Stimulated activated CD8-positive, alpha-beta memory T cell treated with anti-CD3 and anti-CD28 coated beads, Interleukin-2, amount 100 ng/mL, for 48 hours (primary cell): Measurements from ENCODE around the gene MCCD1.

Source experiments
- DNase-seq, 2 donors: peaks; one replicate each; pipeline ENCODE4 v3.0.0-alpha.2; 2020; ENCODE audit warnings: low read depth in 2 of 2

The MCCD1 gene

DNA sequence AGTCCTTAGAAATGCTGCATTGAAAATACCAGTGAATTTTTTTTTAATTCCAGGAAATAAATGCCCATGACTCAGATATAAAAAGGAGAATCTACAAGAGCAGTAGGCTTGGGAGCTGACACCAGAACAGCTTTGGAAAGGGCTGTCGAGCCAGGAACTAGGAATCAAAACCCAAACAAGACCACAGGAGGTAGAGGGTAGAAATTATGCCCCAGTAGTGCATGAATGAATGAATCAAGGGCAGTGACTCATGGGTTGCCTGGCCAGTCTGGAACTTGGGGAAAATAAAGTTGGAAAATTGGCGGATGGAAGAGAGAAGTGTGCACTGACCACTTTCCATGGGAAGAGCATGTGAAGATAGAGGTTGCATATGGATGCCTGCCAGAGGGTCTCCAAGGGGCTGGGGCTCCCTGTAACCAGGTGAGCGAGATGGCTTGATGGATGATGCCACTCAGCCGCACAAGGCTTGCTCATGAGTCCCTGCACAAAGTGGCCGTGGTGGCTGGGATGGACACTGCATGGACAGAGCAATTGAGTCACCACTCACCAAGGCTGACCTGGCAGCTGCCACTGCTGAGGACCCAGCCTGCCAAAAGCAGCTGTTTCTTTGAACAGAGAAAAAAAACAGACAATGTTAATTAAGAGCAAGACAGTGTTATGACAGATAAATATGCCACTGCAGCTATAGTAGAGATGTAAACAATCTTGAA, 15.2 kb upstream of the MCCD1 start:
- no peak for DNase-seq

DNA sequence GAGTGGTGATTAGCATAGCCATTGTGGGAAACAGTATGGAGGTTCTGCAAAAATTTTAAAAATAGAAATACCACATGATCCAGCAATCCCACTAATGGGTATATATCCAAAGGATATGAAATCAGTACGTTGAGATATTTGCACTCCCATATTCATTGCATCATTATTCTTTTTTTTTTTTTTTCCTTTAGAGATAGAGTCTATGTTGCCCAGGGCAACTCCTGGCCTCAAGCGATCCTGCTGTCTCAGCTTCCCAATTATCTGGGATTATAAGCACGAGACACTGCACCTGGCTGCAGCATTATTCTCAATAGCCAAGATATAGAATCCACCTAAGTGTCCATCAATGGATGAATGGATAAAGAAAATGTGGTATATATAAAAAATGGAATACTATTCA, 6.9 kb upstream of the MCCD1 start:
- no peak for DNase-seq

DNA sequence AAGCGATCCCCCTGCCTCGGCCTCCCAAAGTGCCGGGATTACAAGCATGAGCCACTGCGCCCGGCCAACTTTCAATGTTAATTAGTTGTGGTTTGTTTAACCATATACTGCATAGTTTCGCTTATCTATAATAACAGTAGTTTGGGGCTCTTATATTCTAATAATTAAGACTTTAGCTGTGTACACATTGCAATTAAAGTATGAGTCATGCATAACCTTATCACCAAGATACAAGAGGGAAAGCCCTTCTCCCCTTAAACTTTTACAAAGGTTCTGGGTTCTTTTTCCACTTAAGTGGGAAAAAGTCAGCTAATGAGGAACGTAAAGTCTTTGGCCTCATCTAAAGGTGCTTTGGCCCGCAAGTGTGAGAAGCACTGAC, 3.2 kb upstream of the MCCD1 start:
- DNase-seq: no peak

DNA sequence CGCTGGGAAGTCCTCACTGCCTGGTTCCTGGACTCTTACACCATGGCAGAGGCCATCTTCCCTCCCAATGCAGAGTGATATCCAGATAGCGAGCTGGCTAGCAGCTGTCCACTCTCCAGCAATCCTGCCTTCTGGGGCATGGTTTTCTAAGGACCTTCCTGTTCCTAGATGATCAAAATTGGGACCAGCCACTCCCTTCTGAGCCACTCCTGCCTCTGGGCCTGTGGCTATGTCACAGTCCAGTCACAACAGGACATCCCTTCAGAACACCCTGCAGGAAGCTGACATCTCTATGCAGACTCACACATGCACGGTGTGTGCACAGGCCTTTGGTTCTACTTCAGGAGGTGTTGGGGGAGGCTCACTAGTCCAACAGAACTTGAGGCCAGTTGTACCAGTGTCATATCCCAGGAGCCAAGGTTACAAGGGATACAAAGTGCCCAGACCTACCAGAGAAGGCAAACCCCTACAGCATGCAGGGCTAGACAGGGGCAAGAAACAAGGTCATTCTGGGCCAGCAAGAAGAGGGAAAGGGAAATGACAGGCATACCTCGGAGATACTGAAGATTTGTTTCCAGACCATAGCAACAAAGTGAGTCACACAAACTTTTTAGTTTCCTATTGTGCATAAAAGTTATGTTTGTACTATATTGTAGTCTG, 2.7 kb upstream of the MCCD1 start:
- no peak for DNase-seq

DNA sequence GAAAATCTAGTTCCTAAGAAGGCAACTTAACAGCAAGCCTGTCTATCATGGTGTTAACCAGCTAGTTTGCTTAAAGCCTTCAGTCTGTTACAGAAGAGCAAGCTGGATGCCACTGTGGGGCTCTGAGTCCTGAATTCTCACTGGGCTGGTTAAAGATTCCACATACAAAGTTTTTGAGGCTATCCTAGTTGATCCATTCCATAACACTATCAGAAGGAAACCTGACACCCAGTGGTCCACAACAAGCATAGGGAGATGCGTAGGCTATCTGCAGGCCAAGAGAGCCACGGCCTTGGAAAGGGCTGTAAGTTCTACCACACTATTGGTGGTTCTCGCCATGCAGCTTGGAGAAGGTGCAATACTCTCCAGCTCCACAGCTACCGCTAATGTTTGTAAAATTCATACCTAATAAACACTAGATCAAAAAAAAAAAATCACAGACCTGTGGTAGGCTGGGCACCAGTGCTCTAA, 420 bp upstream of the MCCD1 start:
- no peak for DNase-seq

DNA sequence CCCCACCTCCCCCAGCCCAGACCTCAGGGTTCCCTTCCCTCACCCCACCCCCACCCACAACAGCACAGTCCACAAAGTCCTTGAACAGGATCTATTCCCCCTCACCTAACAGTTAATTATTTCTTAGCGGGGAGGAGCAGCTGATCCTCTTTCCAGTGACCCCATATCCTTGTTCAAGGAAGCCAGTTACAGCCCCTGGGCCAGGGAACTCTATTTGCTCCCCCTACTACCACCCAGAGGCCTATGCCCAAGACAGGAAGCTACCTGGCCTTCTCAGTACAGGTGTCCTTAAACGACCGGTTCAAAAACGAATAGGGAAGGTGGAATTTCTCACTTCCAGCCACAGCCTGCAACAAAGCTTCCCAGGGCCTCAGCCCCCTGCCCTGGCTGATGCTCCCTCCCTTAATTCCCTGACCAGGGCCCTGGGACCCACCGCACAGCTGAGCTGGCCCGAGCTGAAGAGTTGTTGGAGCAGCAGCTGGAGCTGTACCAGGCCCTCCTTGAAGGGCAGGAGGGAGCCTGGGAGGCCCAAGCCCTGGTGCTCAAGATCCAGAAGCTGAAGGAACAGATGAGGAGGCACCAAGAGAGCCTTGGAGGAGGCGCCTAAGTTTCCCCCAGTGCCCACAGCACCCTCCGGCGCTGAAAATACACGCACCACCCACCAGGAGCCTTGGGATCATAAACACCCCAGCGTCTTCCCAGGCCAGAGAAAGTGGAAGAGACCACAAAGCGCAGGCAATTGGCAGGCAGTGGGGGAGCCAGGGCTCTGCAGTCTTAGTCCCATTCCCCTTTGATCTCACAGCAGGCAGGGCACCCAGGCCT, 778 bp downstream of the MCCD1 start:
- no peak for DNase-seq

DNA sequence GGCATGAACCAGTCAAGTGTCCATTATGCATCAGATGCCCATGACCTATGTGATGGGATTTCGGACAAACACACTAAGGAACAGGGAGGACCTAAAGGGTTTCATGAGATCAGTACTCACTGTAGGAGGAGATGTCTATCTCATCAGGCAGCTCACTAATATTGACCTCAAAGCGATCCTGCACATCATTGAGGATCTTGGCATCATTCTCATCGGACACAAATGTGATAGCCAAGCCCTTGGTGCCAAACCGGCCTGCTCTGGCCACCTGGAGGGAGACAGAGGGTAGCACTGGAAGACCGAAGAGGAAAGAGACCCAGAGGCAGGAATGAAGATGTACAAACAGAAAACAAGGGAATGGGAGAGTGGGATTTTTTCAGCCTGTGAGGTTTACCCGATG, 1.9 kb downstream of the MCCD1 start:
- no peak for DNase-seq

DNA sequence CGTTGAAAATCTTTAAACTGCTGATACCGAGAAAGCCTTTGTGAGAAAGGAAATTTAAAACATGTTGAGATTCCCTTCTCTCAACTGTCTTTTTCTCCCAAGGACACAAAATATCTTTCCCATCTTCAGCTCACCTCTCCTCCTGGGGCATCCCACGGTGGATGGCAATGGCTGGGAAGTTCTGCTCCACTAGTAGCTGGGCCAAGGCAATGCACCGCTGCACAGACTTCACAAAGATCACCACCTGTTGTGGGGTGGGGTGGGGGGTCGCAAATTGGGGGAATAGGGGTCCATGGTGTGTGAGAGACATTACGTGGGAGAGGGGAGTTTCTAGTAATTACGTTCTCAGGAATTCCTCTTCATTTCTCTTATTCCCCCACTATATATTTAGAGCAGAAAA, 2.4 kb downstream of the MCCD1 start:
- no peak for DNase-seq

DNA sequence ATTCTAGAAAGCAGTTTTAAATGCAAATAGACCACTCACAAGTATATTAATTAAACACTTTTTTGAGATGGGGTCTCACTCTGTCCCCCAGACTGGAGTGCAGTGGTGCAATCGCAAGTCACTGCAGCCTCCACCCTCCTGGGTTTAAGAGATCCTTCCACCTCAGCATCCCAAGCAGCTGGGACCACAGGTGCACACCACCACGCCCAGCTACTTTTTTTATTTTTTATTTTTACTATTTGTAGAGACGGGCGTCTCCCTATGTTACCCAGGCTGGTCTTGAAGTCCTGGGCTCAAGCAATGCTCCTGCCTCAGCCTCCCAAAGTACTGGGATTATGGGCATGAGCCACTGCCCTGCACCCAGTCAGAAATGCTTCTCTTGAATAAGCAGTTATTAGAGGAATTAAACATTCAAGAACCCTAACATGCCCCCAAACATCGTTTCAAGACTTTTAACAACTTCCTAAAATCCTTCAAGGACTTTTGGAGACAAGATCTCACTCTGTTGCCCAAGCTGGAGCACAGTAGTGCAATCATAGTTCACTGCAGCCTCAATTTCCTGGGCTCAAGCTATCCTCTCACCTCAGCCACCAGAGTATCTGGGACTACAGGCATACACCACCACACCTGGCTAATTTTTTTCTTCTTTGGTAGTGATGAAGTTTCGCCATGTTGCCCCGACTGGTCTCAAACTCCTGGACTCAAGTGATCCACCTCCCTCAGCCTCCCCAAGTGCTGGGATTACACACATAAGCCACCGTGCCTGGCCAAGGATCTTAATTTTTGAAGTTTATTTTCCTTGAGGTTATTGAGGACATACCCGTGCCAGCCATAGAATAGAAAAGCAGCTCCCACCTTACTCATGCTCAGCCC, 3.2 kb downstream of the MCCD1 start:
- no peak for DNase-seq

DNA sequence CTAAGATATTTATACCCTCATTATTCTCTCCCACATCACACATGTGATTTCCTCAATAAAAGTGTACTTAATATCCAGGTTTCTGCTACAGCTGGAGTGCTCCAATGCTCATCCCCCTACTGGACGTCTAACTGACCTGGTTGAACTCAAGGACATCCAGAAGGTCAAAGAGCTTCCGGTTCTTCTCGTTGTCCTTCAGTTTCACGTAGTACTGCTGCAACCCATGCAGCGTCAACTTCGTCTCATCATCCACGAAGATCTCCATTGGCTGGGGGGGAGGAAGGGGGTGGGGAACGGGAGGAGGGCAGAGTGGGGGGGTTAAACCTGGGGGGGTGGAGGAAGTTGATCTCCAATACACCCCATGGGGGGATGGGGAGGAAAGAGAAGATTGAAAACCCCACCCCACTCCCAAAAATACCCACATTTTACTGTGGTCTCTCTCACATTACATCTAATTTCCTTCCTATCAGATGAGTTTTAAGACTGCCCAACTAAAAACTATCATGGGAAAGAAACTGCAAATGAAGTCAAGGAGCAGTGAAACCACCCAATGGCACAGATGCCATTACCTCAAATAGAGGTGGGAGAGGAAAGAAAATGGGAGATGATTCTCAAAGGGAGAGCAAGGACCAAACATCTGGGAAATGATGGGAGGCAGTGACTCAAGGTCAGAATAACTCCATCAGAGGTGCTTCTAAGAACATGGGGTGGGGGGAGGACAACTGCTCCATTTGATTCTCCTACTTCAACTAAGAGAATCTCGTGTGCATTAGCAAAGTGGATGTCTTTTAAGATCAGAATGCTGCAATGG, 4.1 kb downstream of the MCCD1 start:
- no peak for DNase-seq

DNA sequence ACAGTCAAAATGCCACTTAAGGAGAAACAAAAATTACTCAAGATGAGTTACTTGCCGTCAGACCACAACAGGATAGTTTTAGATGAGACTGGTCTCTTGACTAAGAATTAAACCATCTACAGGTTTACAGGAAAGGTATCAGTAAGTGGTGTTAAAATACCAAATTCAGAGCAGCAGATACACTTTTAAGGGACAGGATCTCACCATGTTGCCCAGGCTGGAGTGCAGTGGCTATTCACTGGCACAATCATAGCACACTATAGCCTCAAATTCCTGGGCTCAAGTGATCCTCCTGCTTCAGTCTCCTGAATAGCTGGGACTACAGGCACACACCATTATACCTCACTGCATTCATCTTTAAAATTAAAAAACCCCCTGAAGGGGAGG, 4.7 kb downstream of the MCCD1 start:
- no peak for DNase-seq

DNA sequence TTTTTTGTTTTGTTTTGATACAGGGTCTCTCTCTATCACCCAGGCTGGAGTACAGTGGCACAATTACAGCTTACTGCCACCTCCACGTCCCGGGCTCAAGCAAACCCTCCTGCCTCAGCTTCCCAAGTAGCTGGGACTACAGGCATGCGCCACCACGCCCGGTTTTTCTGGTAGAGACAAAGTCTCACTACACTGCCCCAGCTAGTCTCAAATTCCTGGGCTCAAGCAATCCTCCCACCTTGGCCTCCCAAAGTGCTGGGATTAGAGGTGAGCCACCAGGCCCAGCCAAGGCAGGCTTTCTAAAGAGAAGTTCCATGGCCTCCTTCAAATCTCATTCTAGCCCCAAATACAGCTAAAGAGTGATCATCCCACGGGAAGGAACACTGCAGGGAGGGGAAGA, 5.2 kb downstream of the MCCD1 start:
- no peak for DNase-seq

DNA sequence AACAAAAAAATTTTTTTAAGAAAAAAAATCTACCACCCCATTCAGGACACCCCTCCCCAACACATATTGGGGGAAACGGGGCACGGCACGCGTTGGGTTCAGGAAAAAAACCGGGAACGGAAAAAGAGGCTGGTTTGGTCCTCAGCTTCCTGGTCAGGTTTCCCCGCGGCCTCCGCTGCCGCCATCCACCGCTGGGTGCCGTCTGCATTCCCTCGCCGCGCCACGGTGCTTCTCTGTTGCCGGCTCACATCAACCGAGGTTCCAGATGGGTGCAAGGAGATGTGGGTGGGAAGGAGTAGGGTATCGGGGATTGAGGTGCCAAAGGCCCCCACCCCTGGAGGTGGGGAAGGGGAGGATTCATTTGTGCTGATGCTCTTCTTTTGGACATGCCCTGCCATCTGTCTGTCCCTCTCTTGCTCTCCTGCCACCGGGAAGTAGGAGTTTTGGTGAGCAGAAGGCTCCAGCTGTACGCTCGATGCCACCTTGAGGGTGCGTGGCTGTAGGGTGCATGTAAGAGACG, 5.8 kb downstream of the MCCD1 start:
- no peak for DNase-seq

DNA sequence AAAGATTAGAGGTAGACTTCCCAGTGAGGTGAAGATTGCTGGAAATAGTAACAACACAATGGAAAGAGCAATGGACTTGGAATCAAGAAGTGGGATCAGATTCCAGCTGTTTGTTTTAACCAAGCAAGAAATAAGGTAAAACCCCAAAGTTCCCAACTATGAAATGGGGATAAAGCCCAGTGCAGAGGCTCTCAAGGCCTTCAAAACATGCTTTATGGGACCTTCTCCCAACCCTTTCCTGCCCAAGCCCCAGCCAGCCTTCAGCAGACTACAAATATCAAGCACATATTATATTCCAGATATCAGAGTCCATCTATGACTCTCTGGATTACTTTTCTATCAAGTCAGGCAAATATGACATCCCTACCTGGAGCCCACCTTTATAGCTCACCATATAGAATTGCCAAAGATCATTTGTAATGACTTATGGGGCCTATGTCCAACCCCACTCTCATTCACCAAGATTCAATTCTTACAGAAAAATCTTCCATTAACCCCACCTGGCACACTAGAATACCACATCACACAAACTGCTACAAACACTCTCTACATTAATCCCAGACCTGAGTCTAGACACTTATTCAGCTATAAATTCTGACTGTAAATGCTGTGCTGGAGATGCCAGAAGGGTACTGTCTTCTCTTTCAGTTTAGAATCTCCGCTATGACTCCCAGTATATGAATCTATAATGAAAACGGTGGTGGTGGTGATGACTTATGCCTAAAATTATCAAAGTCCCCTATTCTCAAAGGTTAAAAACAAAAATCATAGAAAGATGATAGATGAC, 7.0 kb downstream of the MCCD1 start:
- DNase-seq: no peak

DNA sequence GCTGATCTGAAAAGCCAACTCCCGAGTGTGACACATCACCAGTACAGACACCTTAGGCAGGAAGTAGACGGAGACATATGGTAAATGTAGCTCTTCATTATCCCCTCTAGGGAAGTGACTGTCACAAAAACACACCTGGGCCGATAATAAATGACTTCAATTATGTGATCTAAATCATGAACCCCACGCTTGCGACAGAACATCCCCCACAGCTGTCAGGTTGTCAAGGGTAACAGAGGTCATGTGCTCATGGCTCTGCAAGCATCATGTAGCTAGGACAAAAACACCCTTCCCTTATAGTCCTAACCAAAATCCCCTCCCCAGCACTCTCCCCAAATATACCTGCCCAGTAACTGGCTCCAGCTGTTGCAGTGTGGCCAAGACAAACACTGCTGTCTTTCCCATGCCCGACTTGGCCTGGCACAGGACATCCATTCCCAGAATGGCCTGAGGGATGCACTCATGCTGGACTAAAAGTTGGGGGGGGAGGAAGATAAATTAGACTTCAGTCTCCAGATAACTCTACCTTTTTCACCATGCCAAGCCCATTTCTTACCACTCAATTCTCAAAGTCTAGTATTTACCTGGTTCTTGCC, 10.1 kb downstream of the MCCD1 start:
- DNase-seq: no peak

DNA sequence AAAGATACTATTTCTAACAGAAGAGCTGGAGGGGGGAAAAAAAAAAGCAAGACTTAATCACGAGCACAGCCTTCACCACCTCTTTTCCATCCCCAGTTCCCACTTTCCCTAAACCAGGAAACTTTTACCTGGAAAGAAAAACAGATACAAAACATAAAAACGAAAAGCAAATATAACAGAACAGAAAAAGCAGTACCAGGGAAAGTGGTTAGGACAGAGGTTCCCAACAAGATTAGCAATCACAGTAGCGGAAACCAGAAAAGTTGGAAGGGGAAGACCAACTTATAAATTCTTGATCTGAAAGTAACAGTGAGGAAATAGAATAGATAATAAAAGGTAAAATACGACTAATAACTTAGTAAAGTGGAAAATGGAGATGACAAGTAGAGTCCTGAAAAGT, 11.9 kb downstream of the MCCD1 start:
- DNase-seq: no peak

DNA sequence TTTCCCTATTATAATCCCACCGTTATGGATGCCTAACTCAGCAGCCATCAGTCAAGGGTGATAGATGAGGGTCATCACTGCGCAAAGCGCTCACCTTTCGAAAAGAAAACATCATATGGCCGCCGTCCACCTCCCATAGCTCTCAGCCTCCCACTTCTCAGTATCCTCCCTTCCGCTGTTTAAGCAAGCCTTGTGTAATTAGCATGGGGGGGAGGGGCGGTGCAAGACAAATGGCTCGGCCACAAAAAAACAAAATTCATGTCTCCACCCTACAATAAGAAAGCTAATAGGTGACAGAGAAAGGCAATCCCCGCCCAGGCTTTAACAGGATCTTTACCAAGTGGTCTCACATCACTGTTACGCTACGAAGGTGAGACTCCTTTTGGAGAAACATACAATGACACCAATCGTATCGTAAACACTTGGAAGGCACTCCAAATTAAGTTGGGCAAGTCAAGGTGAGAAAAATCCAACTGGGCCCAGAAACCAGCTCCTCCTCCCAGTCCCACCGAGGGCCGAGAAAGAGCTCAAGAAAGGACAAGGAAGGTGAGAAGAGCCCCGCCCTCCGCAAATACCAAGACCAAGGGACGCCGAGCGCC, 12.4 kb downstream of the MCCD1 start:
- peak in 1 of 2 donors; percentile 51 for DNase-seq

DNA sequence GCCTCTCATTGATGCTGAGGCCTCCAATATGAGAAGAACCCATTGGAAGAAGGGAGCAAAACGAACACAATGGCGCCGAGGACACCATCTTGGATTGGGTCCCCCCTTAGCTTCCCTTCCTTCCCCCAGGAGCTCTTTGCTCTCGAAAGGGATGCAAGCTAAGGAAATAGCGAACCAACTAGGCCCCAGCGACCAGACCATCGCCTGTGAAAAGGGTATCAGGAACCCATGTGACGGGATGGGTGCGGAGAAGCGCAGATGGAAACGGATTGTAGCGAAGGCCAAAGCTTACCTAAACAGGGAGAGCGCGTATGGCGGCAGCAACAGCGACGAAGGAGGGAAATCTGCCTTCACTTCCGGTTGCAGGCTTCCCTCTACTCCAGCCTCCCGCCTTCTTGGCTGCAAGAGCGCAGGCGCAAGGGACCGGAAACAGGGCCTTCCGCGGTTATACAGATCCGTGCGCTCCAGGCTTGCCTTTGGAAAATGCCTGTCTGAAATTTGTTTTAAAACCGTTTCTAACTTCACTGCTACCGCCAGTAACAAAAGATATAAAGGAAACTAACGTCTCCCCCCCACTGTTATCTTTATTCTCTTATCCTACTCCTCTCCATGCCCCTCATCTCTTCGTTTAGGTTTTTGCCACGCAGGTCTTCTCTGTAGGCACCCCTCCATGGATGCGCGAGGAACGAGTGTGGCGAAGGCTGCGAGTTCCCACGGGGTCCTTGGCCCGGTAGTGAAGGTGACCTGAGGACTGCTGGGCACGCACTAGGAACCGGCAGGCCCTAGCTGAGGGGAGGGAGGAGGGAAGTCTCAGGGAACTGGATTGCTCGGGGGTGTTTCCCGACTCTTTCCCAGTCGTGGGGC, 13.1 kb downstream of the MCCD1 start, which contains the start of gene DDX39B:
DDX39B (minus strand) TSS at position 346 of the 864 bp plus-strand sequence. CDS start 1,471 bp downstream, outside the sequence.
- DNase-seq: peak; percentile 85 to 90
